GM21717 (cell line): ENCODE data around the gene CLEC3B.

Experiments used
- ATAC-seq: cut with Tn5 transposase; IDR thresholded peaks from one replicate; pipeline ENCODE4 v1.9.1; 2021; ENCODE audit warnings: mild to moderate bottlenecking, moderate library complexity; ENCODE audit not compliant: unreplicated experiment

CLEC3B gene

GRCh38 chr3:45002720-45003119, 23.4 kb upstream of the CLEC3B start:
- ATAC-seq, result no peak

GRCh38 chr3:45003406-45003805, 22.7 kb upstream of the CLEC3B start:
- ATAC-seq, result no peak

GRCh38 chr3:45003859-45004258, 22.2 kb upstream of the CLEC3B start:
- ATAC-seq, result no peak

DNA sequence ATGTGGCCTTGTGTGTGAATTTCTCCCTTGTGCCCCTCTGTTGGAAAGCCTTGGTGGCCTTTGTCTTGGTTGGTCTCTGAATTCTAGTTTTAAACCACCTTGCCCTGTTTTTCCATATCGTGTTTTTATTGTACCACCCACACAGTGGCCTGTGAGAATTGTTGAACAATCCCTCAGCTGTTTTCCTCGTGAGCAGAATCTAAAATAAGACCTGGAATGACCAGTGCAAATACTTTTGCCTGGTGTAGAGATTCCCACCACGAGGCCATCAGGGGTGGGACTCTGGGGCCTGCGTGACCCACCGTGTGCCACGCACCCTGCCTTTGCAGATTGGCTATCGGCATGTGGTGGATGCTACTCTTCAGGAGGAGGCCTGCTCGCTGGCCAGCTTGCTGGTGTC, 19.0 kb upstream of the CLEC3B start:
- ATAC-seq, result no peak

DNA sequence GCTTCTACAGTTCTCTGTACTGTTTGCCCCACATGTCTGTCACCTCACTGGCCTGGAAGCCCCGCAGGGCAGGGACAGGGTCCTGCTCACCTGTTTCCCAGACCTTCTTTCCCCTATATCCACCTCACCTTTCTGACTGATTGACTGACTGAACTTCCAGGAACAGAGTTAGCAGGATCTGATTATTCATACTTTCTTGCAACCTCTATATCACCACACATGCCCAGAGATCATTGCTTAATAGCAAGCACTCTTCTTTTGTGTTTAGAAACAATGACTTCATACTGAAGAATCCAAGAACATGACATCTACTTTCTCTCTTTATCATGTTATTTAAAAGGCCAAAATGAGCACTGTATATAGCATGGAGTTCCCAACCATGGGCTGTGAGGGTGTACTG, 18.0 kb upstream of the CLEC3B start:
- ATAC-seq, result no peak

DNA sequence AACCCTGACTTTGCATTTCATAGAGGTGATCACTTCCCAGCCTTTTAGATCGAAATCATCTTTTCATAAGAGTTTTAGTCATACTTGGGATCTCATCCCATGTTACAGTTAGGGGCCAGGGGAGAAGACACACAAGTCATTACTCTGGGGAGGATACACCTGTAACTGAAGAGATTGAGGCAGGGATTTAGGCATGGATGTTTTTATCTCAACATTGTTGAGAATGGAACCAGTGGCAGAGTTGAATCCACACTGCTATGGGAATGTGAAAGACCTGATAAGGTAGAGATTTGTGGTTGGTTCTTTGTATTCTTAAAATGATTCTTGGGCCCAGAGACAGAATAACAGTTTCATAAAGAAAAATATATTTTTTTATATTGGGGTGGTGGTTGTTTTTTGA, 16.2 kb upstream of the CLEC3B start:
- no peak for ATAC-seq

GRCh38 chr3:45010811-45011333, 15.2 kb upstream of the CLEC3B start:
- no peak for ATAC-seq

- ATAC-seq, result no peak
These were observed 14.2 kb upstream of the CLEC3B start for GRCh38 chr3:45011756-45012508.

GRCh38 chr3:45012577-45012976, 13.5 kb upstream of the CLEC3B start:
- ATAC-seq, result no peak

GRCh38 chr3:45016916-45017315, 9.2 kb upstream of the CLEC3B start:
- no peak for ATAC-seq

- no peak for ATAC-seq
These were observed 8.3 kb upstream of the CLEC3B start for GRCh38 chr3:45017821-45018220.

GRCh38 chr3:45020534-45020933, 5.6 kb upstream of the CLEC3B start:
- ATAC-seq, result no peak

DNA sequence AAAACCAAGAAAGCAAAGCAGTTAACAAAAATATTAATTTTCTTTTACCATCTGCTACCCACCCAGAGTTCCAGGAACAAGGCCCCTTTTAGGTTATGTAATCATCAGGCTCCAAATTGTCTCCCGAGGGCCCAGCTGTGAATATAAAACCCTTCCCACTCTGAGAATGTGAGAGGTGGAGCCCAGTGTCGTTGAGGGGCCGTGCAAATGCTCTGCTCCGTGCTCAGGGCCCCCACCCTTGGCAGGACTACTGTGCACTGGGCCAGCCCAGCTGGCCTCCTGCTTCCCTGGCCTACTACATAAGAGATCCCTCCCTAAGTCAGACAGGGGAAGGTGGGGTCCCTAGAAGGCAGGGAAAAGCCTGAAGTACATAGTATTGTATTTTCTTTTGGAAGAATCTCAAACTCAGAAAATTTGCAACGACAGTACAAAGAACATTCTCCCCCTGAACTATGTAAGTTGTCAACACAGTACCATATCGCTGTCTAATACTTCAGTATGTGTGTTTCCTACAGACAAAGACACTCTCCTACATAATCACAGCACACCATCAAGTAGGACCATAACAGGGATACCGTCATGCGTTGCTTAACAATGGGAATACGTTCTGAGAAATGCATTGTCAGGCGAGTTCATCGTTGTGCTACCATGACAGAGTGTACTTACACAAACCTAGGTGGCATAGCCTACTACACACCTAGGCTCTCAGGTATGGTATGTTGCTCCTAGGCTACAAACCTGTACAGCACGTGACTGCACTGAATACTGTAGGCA, 4.4 kb upstream of the CLEC3B start:
- no peak for ATAC-seq

- no peak for ATAC-seq
These were observed 2.4 kb upstream of the CLEC3B start for GRCh38 chr3:45023675-45024074.

DNA sequence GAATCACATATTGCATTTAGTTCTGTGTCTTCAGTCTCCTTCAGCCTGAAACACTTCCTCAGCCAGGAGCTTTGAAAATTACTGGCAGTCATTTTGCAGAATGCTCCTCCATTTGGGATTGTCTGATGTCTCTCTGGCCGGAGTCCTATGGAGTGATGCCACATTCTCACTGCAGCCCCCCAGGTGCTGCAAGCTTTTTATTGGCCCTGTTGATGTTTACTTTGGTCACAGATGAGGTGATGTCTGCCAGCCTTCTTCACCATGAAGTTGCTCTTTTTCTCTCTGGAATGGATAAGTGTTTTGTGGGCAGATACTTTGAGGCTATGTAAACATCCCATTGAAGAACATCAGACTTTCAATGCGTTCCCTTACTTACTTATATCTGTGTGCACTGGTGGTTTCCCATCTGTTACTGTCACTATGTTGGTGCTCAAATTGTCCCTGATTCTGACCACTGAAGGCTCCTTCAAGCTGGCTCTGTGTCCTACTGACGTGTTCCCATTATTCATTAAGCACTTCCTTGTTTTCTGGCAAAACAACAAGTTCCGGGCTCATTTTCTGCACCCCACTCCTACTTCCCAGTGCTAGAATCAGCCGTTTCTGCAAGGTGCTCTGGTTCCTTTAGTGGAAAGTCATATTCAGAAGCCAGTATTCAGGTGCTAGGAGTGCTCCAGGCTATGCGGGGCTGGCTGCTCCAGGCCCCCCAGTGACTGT, 1.4 kb upstream of the CLEC3B start:
- ATAC-seq, result no peak

- no peak for ATAC-seq
These were observed 854 bp downstream of the CLEC3B start for GRCh38 chr3:45026957-45027356.

DNA sequence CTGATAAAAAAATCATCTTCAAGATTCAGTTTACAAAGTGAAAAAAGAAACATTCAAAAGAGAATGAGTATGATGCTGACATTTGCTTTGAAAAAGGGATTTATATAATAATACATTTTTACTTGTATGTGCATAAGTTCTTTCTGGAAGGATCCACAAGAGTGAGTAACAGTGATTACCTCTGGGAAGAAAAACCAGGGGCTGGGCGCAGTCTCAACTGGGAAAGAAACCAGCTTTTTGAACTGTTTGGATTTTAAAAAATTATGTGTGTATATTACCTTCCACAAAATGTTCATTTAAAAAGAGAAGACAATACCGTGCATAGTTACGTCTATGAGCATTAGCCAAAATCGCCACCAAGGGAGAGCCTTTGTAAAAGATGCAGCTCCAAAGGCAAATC, 1.3 kb downstream of the CLEC3B start:
- ATAC-seq, result no peak

DNA sequence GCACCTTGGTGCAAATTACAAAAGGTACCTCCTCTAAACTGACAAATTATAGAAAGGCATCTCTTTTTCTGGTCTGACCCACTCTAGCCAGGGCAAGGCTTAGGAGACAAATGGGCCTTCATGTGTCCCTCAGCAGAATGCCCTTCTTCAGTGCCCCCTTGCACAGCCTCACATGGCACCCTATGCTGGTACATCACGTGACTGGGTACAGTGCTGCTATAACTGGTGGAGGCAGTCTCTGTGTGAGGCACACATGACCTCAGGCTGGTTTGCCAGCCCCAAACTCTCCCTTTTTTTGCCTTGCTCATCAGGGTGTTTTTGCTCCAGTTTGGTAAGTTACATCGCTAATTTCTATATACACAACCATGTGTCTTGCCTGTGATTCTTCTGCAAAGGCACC, 3.1 kb downstream of the CLEC3B start:
- no peak for ATAC-seq

- no peak for ATAC-seq
These were observed 3.6 kb downstream of the CLEC3B start for GRCh38 chr3:45029661-45030060.

- no peak for ATAC-seq
These were observed 5.4 kb downstream of the CLEC3B start for GRCh38 chr3:45031531-45031930.

GRCh38 chr3:45032113-45032512, 6.0 kb downstream of the CLEC3B start:
- no peak for ATAC-seq

DNA sequence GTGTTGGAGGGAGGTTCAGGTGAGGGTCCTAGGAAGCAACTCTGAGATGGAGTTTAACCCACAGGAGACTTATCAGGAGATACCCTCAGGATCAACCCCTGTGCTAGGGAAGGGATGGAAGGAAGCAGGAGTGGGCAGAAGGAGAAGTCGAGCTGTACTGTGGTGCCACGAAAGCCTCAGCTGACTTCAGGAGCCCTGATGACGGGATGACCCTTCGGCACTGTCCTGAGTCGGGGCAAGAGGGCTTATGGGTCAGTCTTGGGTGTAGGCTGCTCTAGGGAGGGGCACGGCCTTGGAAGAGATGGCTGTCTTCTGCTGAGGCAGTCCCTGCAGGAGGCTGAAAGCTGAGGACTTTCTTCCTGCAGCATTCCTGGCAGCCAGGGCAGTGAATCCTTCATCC, 7.7 kb downstream of the CLEC3B start:
- no peak for ATAC-seq
